HepG2 (cell line): ENCODE results near the gene BIVM. TPM values are rescaled to one million over a fixed set of nuclear protein-coding genes. Genes with fewer than 3 reads are reported as not detected.

ENCODE experiments used
- BRD4 ChIP-seq: sonication (generic); formaldehyde crosslinking; IDR thresholded peaks from 2 replicates; pipeline ENCODE4 v1.4.0; 2020; ENCODE audit warnings: missing genetic modification reagents
- HOXA7 ChIP-seq: sonication (generic); formaldehyde crosslinking; IDR thresholded peaks from 2 replicates; pipeline ENCODE4 v1.8.1; 2022; ENCODE audit warnings: mild to moderate bottlenecking, missing genetic modification reagents, moderate library complexity
- NONO ChIP-seq, 2 experiments: fragments of 450-650 bp in 1 of 2; sonication (generic) in 1 of 2; formaldehyde crosslinking in 1 of 2; IDR thresholded peaks in 1 of 2; conservative IDR thresholded peaks in 1 of 2; 2 replicates each; pipeline versions ENCODE4 v1.6.1 to v1.8.0; 2017 to 2022; ENCODE audit warnings: mild to moderate bottlenecking in 1 of 2, missing genetic modification reagents in 1 of 2, moderate library complexity in 1 of 2
- PCBP2 ChIP-seq: fragments of 200-400 bp; formaldehyde crosslinking; optimal IDR thresholded peaks from 2 replicates; pipeline ENCODE3; 2018; ENCODE audit warnings: low read length, low read depth; ENCODE audit not compliant: poor library complexity, severe bottlenecking
- PLSCR1 ChIP-seq: sonication (generic); formaldehyde crosslinking; IDR thresholded peaks from 2 replicates; pipeline ENCODE4 v1.5.0; 2020; ENCODE audit warnings: missing genetic modification reagents, mild to moderate bottlenecking, borderline replicate concordance
- PRDM10 ChIP-seq: sonication (generic); formaldehyde crosslinking; IDR thresholded peaks from 2 replicates; pipeline ENCODE4 v1.4.0; 2020; ENCODE audit warnings: low read depth, missing genetic modification reagents
- RBM22 ChIP-seq: fragments of 200-400 bp; formaldehyde crosslinking; optimal IDR thresholded peaks from 2 replicates; pipeline ENCODE3; 2017; ENCODE audit warnings: mild to moderate bottlenecking, low read length, moderate library complexity
- REXO4 ChIP-seq: sonication (generic); formaldehyde crosslinking; IDR thresholded peaks from 2 replicates; pipeline ENCODE4 v1.8.0; 2022; ENCODE audit warnings: missing genetic modification reagents, mild to moderate bottlenecking, borderline replicate concordance
- TFDP1 ChIP-seq: IDR thresholded peaks from 2 replicates; pipeline ENCODE4 v1.6.1; 2016; ENCODE audit warnings: missing compliant biosample characterization, missing genetic modification reagents, borderline replicate concordance
- ZBTB14 ChIP-seq: sonication (generic); formaldehyde crosslinking; IDR thresholded peaks from 2 replicates; pipeline ENCODE4 v1.4.0; 2020; ENCODE audit warnings: missing genetic modification reagents
- ZNF234 ChIP-seq: sonication (generic); formaldehyde crosslinking; conservative IDR thresholded peaks from 2 replicates; pipeline ENCODE4 v1.5.1; 2020; ENCODE audit warnings: mild to moderate bottlenecking, missing genetic modification reagents
- ZNF446 ChIP-seq: sonication (generic); formaldehyde crosslinking; IDR thresholded peaks from 2 replicates; pipeline ENCODE4 v1.5.0; 2020; ENCODE audit warnings: mild to moderate bottlenecking, missing genetic modification reagents
- ZNF512B ChIP-seq: sonication (generic); formaldehyde crosslinking; IDR thresholded peaks from 2 replicates; pipeline ENCODE4 v1.5.1; 2020; ENCODE audit warnings: missing genetic modification reagents, mild to moderate bottlenecking, borderline replicate concordance
- ZNF687 ChIP-seq: sonication (generic); formaldehyde crosslinking; IDR thresholded peaks from 2 replicates; pipeline ENCODE4 v1.5.1; 2020; ENCODE audit warnings: mild to moderate bottlenecking, missing genetic modification reagents, moderate library complexity
- ZSCAN22 ChIP-seq: sonication (generic); formaldehyde crosslinking; IDR thresholded peaks from 2 replicates; pipeline ENCODE4 v1.4.0; 2020; ENCODE audit warnings: mild to moderate bottlenecking, missing genetic modification reagents
- polyA plus RNA-seq, 8 experiments: library from polyadenylated mRNA; depleted of rRNA in 3 of 8; stranded (reverse) in 7 of 8; unstranded in 1 of 8; fragments of >200 nt; fragmentation: Illumina TruSeq in 4 of 8; extraction: Trizol in 4 of 8; gene quantifications; 2 replicates each; pipeline versions ENCODE4 v1.2.1 to v1.2.3, GENCODE V29; 2011 to 2016; ENCODE audit warnings: low read depth in 4 of 8, missing spikeins in 1 of 8, mixed read lengths in 1 of 8; ENCODE audit not compliant: insufficient read depth in 1 of 8
- total RNA-seq, 5 experiments: library from RNA; depleted of rRNA; stranded (reverse); fragments of >200 nt; fragmentation: Illumina TruSeq; extraction: Trizol; gene quantifications; 2 replicates each; pipeline ENCODE4 v1.2.3, GENCODE V29; 2016; ENCODE audit warnings: low read depth in 1 of 5

BIVM gene
- total and polyA plus RNA-seq, 2 of the 13 experiments (the other 11 are each of a cell fraction or from before 2014, with no cell fraction given) = 10.4 to 15.8 TPM

GRCh38 chr13:102770435-102770834, 28.5 kb upstream of the BIVM start (continued):
- TF ChIP-seq REXO4 (CRISPR knock-in tag) (no peak), PCBP2 (no peak), ZNF446 (no peak), BRD4 (CRISPR knock-in tag) (no peak), ZNF234 (CRISPR knock-in tag) (no peak), ZNF512B (CRISPR knock-in tag) (no peak), ZSCAN22 (CRISPR knock-in tag) (no peak), ZBTB14 (no peak), ZNF687 (no peak), PRDM10 (CRISPR knock-in tag) (no peak), TFDP1 (CRISPR knock-in tag) (no peak), HOXA7 (CRISPR knock-in tag) (no peak), RBM22 (no peak), NONO (IDR thresholded peaks at IDR 0.05) (no peak), NONO (CRISPR knock-in tag; conservative IDR thresholded peaks at IDR 0.05) (no peak), PLSCR1 (CRISPR knock-in tag) (no peak)
